Panc1 (cell line): ENCODE results near the gene PER3. TPM values are rescaled to one million over a fixed set of nuclear protein-coding genes. Genes with fewer than 3 reads are reported as not detected.

Experiments used
- ATAC-seq: fragments of 200-7000 bp; cut with Tn5 transposase; 2 replicates; pipeline ENCODE4 v1.9.1; 2020; ENCODE audit warnings: mild to moderate bottlenecking, moderate library complexity
- BruUV-seq: library from RNA; stranded (reverse); fragments of 400-500 nt; replicated peaks from 2 replicates; lab custom pipeline; 2021; lab: Mats Ljungman, UMichigan
- CTCF ChIA-PET: fragments of 300-600 bp; sonication (Branson Sonifier 250); formaldehyde crosslinking; loops from one replicate; lab custom pipeline; 2022; ENCODE audit warnings: antibody characterized with exemption; lab: Charles Lee
- POLR2A ChIA-PET: fragments of 300-600 bp; sonication (Branson Sonifier 250); formaldehyde crosslinking; loops from one replicate; lab custom pipeline; 2022; ENCODE audit warnings: antibody characterized with exemption; lab: Charles Lee
- DNase-seq: peaks from one replicate; pipeline ENCODE4 v3.0.0-alpha.2; 2010; ENCODE audit warnings: low read depth, low spot score
- H3K27ac ChIP-seq: 2 replicates; pipeline ENCODE4 v1.5.1; 2011; ENCODE audit warnings: mild to moderate bottlenecking, low read length, inconsistent platforms
- H3K27me3 ChIP-seq: fragments of 200-500 bp; sonication (Bioruptor generic); 2 replicates; pipeline ENCODE4 v1.6.0; 2014; ENCODE audit warnings: low read length, inconsistent platforms; ENCODE audit not compliant: control insufficient read depth, insufficient read depth
- H3K36me3 ChIP-seq: fragments of 200-500 bp; sonication (Bioruptor generic); 2 replicates; pipeline ENCODE4 v1.5.1; 2014; ENCODE audit warnings: inconsistent platforms, mild to moderate bottlenecking, low read length, moderate library complexity; ENCODE audit not compliant: control insufficient read depth, insufficient read depth
- H3K4me1 ChIP-seq: 2 replicates; pipeline ENCODE4 v1.5.1; 2011; ENCODE audit warnings: inconsistent platforms, mild to moderate bottlenecking, low read length, moderate library complexity; ENCODE audit not compliant: control insufficient read depth, insufficient read depth
- H3K4me3 ChIP-seq, 2 experiments: 2 replicates each; pipeline ENCODE4 v1.5.1; 2011 to 2012; ENCODE audit warnings: low read depth in 2 of 2, low read length in 2 of 2, mild to moderate bottlenecking in 2 of 2, inconsistent platforms in 1 of 2, moderate library complexity in 1 of 2
- H3K9me3 ChIP-seq: fragments of 200-500 bp; sonication (Bioruptor generic); 2 replicates; pipeline ENCODE4 v1.5.1; 2014; ENCODE audit warnings: low read depth, mild to moderate bottlenecking, inconsistent platforms, low read length, moderate library complexity; ENCODE audit not compliant: control insufficient read depth, insufficient read depth
- CTCF ChIP-seq: fragments of 450-650 bp; IDR thresholded peaks from 2 replicates; pipeline ENCODE4 v1.5.1; 2017; ENCODE audit warnings: mild to moderate bottlenecking
- POLR2AphosphoS5 ChIP-seq: IDR thresholded peaks from 2 replicates; pipeline ENCODE4 v1.6.1; 2012; ENCODE audit warnings: mild to moderate bottlenecking, low read depth, low read length, moderate library complexity
- REST ChIP-seq, 2 experiments: IDR thresholded peaks; 2 replicates each; pipeline ENCODE4 v1.6.1; 2011 to 2012; ENCODE audit warnings: low read depth in 2 of 2, control low read depth in 1 of 2, low read length in 1 of 2, mild to moderate bottlenecking in 1 of 2, moderate library complexity in 1 of 2; ENCODE audit not compliant: insufficient read depth in 1 of 2
- SIN3A ChIP-seq: IDR thresholded peaks from 2 replicates; pipeline ENCODE4 v1.6.1; 2012; ENCODE audit warnings: low read depth, mild to moderate bottlenecking, low read length, moderate library complexity, borderline replicate concordance; ENCODE audit not compliant: insufficient read depth
- TCF7L2 ChIP-seq: IDR thresholded peaks from 2 replicates; pipeline ENCODE4 v1.6.1; 2011; ENCODE audit warnings: mild to moderate bottlenecking, low read depth, low read length, inconsistent platforms
- in situ Hi-C: cut with HindIII; loops from 2 replicates; pipeline ENCODE4 v1.10.0; 2016; ENCODE audit warnings: low sequenced_read_pairs, low pct_unique_long_range_greater_than_20kb
- intact Hi-C: fragments of 100-400 bp; cut with micrococcal nuclease; formaldehyde crosslinking; loops from one replicate; pipeline ENCODE4 v1.10.0; 2022; ENCODE audit not compliant: unreplicated experiment
- total RNA-seq: library from RNA; stranded (reverse); gene quantifications from one replicate; pipeline ENCODE4 v1.2.1, GENCODE V29; 2021; ENCODE audit not compliant: unreplicated experiment

PER3 gene
- total RNA-seq, 1 experiment from 2014 or later: 17.0 TPM

GRCh38 chr1:7771823-7772299 lies 12.2 kb upstream of the PER3 start:
- ChIA-PET POLR2A (no interaction called here), CTCF (no interaction called here)
- peak overlapping the region; percentile 65 for H3K27ac ChIP-seq
- H3K36me3 ChIP-seq: peaks cover 10% of the 10 kb centered on the region
- BruUV-seq: no TSS peak
- H3K27me3 ChIP-seq: no peaks in the 10 kb centered on the region
- intact Hi-C loops (no loop called here), in situ Hi-C loops (no loop called here)
- no peaks in the 10 kb centered on the region for H3K9me3 ChIP-seq
- peaks cover 8% of the 10 kb centered on the region; the same call in 1 of the 2 replicates for H3K4me1 ChIP-seq
- no peak; the same call in 1 of the 2 replicates for ATAC-seq
- H3K4me3 ChIP-seq: peak overlapping the region; percentile 92 to 93
- no peak for DNase-seq
- no peak for TF ChIP-seq CTCF
- no peak for TF ChIP-seq REST (IDR thresholded peaks at IDR 0.05; ENCODE audit: insufficient read depth in 1 of 2, low read depth in 2 of 2, low read length in 1 of 2)
- no peak for TF ChIP-seq SIN3A
- no peak for TF ChIP-seq POLR2AphosphoS5
- no peak for TF ChIP-seq TCF7L2

GRCh38 chr1:7777591-7777990 lies 6.5 kb upstream of the PER3 start:
- Histone ChIP-seq H3K27ac (no peak overlapping the region), H3K4me3 (no peak overlapping the region), H3K9me3 (no peaks in the 10 kb centered on the region), H3K36me3 (peaks cover 29% of the 10 kb centered on the region), H3K27me3 (no peaks in the 10 kb centered on the region), H3K4me1 (peaks cover 10% of the 10 kb centered on the region)
- intact Hi-C loops: no loop called here
- CTCF ChIA-PET: no interaction called here
- ATAC-seq (no peak), DNase-seq (no peak)
- in situ Hi-C loops: no loop called here
- no TSS peak for BruUV-seq
- TF ChIP-seq REST (IDR thresholded peaks at IDR 0.05; ENCODE audit: insufficient read depth in 1 of 2, low read depth in 2 of 2, low read length in 1 of 2) (no peak), SIN3A (no peak), POLR2AphosphoS5 (no peak), TCF7L2 (no peak), CTCF (no peak)
- POLR2A ChIA-PET: no interaction called here
